Stromal cell of bone marrow (primary cell): ENCODE data around the gene ZNF319.

Experiments
- DNase-seq: peaks from one replicate; pipeline ENCODE4 v3.0.0-alpha.2; 2012; ENCODE audit warnings: low read depth

ZNF319 gene

GRCh38 chr16:57956270-57956808 lies 44.1 kb downstream of the ZNF319 start:
- no peak for DNase-seq

- DNase-seq, result no peak
These were observed 44.8 kb downstream of the ZNF319 start for GRCh38 chr16:57955572-57956188.

GRCh38 chr16:57953857-57954256 lies 46.6 kb downstream of the ZNF319 start:
- no peak for DNase-seq

- no peak for DNase-seq
These were observed 47.6 kb downstream of the ZNF319 start for GRCh38 chr16:57952909-57953308.

GRCh38 chr16:57951204-57951960 lies 49.1 kb downstream of the ZNF319 start:
- DNase-seq, result no peak

GRCh38 chr16:57950382-57950781 lies 50.1 kb downstream of the ZNF319 start:
- DNase-seq, result no peak

- DNase-seq, result no peak
These were observed 50.8 kb downstream of the ZNF319 start for GRCh38 chr16:57949595-57950238.

- no peak for DNase-seq
These were observed 51.5 kb downstream of the ZNF319 start for GRCh38 chr16:57949013-57949412.

- no peak for DNase-seq
These were observed 52.4 kb downstream of the ZNF319 start for GRCh38 chr16:57948027-57948426.

GRCh38 chr16:57947261-57947660 lies 53.2 kb downstream of the ZNF319 start:
- DNase-seq, result no peak

GRCh38 chr16:57946181-57946801 lies 54.2 kb downstream of the ZNF319 start:
- no peak for DNase-seq

- DNase-seq, result no peak
These were observed 54.7 kb downstream of the ZNF319 start for GRCh38 chr16:57945740-57946138.

GRCh38 chr16:57944970-57945739 lies 55.3 kb downstream of the ZNF319 start:
- DNase-seq, result no peak
